ENCODE results near the gene RALGAPA1. TPM values are rescaled to one million over a fixed set of nuclear protein-coding genes. Genes with fewer than 3 reads are reported as not detected.

RALGAPA1 gene
- total and polyA plus RNA-seq, 2 experiments from 2014 or later = 21.9 to 27.3 TPM

GRCh38 chr14:35637851-35638250, 171.2 kb downstream of the RALGAPA1 start:
- H3K4me1 Mint-ChIP-seq = peaks cover 3% of the 10 kb centered on the region; the same call in 2 of the 3 replicates
- DNase-seq (ENCODE audit: low spot score) = no peak
- no peak overlapping the region for H3K4me3 ChIP-seq
- peaks cover 7% of the 10 kb centered on the region; the same call in 2 of the 3 replicates for H3K9me3 Mint-ChIP-seq
- no peaks in the 10 kb centered on the region for H3K9me2 ChIP-seq (ENCODE audit: insufficient read depth)
- no peaks in the 10 kb centered on the region for H4K20me1 ChIP-seq (replicated peaks; ENCODE audit: insufficient read depth)
- H3K4me3 Mint-ChIP-seq = no peak overlapping the region
- no peaks in the 10 kb centered on the region for H3K4me1 ChIP-seq (ENCODE audit: insufficient read depth)
- H3K27me3 Mint-ChIP-seq (ENCODE audit: insufficient read depth, low read depth, poor library complexity) = peaks cover 2% of the 10 kb centered on the region
- no peaks in the 10 kb centered on the region for H3K27me3 ChIP-seq (ENCODE audit: insufficient read depth)
- no peaks in the 10 kb centered on the region for H3F3A ChIP-seq (replicated peaks; ENCODE audit: low read depth)
- H3K79me2 ChIP-seq (replicated peaks; ENCODE audit: insufficient read depth) = no peaks in the 10 kb centered on the region
- H3K4me2 ChIP-seq = no peak overlapping the region
- no peak for ATAC-seq
- no peak overlapping the region for H2AFZ ChIP-seq
- no peak overlapping the region for H3K27ac Mint-ChIP-seq
- H3K27ac ChIP-seq (ENCODE audit: low read depth) = no peak overlapping the region
- H3K36me3 Mint-ChIP-seq (ENCODE audit: low read depth) = peaks cover 10% of the 10 kb centered on the region
- no peak for TF ChIP-seq ZNF462 (CRISPR knock-in tag; IDR thresholded peaks at IDR 0.05)
- no peak for TF ChIP-seq CTCF (conservative IDR thresholded peaks at IDR 0.05; ENCODE audit: low read depth in 2 of 2)
- TF ChIP-seq POLR2AphosphoS5 (IDR thresholded peaks at IDR 0.05; ENCODE audit: low read depth) = no peak
- no peak for TF ChIP-seq NANOG (IDR thresholded peaks at IDR 0.05; ENCODE audit: borderline replicate concordance)
- no peak for TF ChIP-seq EZH2 (IDR thresholded peaks at IDR 0.05; ENCODE audit: low read depth, unreplicated experiment)
- no peak for TF ChIP-seq ZNF114 (CRISPR knock-in tag; IDR thresholded peaks at IDR 0.05)
- no peak for TF ChIP-seq ZNF331 (CRISPR knock-in tag; IDR thresholded peaks at IDR 0.05; ENCODE audit: low read depth)
- no peak for TF ChIP-seq EZH2phosphoT487 (IDR thresholded peaks at IDR 0.05; ENCODE audit: unreplicated experiment)
- TF ChIP-seq JUNB (IDR thresholded peaks at IDR 0.05; ENCODE audit: unreplicated experiment) = no peak
- no peak for TF ChIP-seq ETS1 (IDR thresholded peaks at IDR 0.05)
- TF ChIP-seq REST (IDR thresholded peaks at IDR 0.05; ENCODE audit: unreplicated experiment) = no peak
- TF ChIP-seq STAT1 (IDR thresholded peaks at IDR 0.05; ENCODE audit: unreplicated experiment) = no peak
- no peak for TF ChIP-seq CREB1 (CRISPR knock-in tag; IDR thresholded peaks at IDR 0.05; ENCODE audit: low read depth)
- H3K36me3 ChIP-seq (ENCODE audit: insufficient read depth) = no peaks in the 10 kb centered on the region

Measured in GM23338 (cell line).